ENCODE results near the gene PDZRN3.

Gene PDZRN3

GRCh38 chr3:73342077-73342476 lies 282.7 kb downstream of the PDZRN3 start:
- no peak overlapping the region for H3K4me3 ChIP-seq (ENCODE audit: low read length)
- no peak for DNase-seq (ENCODE audit: low read depth)
- no peak for TF ChIP-seq CTCF (conservative IDR thresholded peaks at IDR 0.05; ENCODE audit: low read length)

- no peak for DNase-seq (ENCODE audit: low read depth)
- no peak for TF ChIP-seq CTCF (conservative IDR thresholded peaks at IDR 0.05; ENCODE audit: low read length)
- no peak overlapping the region for H3K4me3 ChIP-seq (ENCODE audit: low read length)
Measured at GRCh38 chr3:73341272-73341935, 283.3 kb downstream of the PDZRN3 start.

GRCh38 chr3:73332558-73332957 lies 292.2 kb downstream of the PDZRN3 start:
- TF ChIP-seq CTCF (conservative IDR thresholded peaks at IDR 0.05; ENCODE audit: low read length): no peak
- no peak overlapping the region for H3K4me3 ChIP-seq (ENCODE audit: low read length)
- no peak for DNase-seq (ENCODE audit: low read depth)

Data from AG10803 (cell line).